K562 (cell line): ENCODE data around the gene CCNC. TPM values are rescaled to one million over a fixed set of nuclear protein-coding genes. Genes with fewer than 3 reads are reported as not detected.

Experiments used
- ATAC-seq: fragments of 200-7000 bp; cut with Tn5 transposase; 3 replicates; pipeline ENCODE4 v1.9.1; 2020; ENCODE audit warnings: moderate library complexity
- BruUV-seq: library from RNA; stranded (reverse); fragments of 400-500 nt; replicated peaks from 2 replicates; lab custom pipeline; 2021; lab: Mats Ljungman, UMichigan
- CTCF ChIA-PET: fragments of 300-600 bp; formaldehyde crosslinking; extraction: SDS; loops from one replicate; lab custom pipeline; 2021; ENCODE audit warnings: low intra/inter-chr PET ratio; lab: Yijun Ruan, JAX
- POLR2A ChIA-PET: fragments of 300-600, 350-650 bp; sonication (Branson Sonifier 250); formaldehyde crosslinking; extraction: SDS; loops from one replicate; lab custom pipeline; 2021; ENCODE audit warnings: antibody characterized with exemption, inconsistent platforms; lab: Yijun Ruan, JAX
- DNase-seq, 4 experiments: peaks; one replicate each; pipeline versions ENCODE4 v3.0.0 to v3.0.0-alpha.2; 2011 to 2018; ENCODE audit warnings: low spot score in 3 of 4, mixed read lengths in 3 of 4; ENCODE audit errors: extremely low read depth in 1 of 4
- FAIRE-seq: peaks from 2 replicates; lab custom pipeline; 2011; peaks lifted over from hg19 to GRCh38; lab: Jason Lieb, UNC
- H2AFZ ChIP-seq: 2 replicates; pipeline ENCODE4 v1.6.0; 2011; ENCODE audit warnings: low read depth, low read length, control low read depth, inconsistent platforms
- H3K27ac ChIP-seq: fragments of 200-600 bp; 3 replicates; pipeline ENCODE4 v1.8.0; 2011; ENCODE audit warnings: low read depth, mild to moderate bottlenecking, control low read depth, inconsistent platforms, low read length, moderate library complexity, mixed read lengths; ENCODE audit errors: extremely low read depth
- H3K27me3 ChIP-seq, 2 experiments: fragments of 300-600 bp in 1 of 2; 2 replicates in 1 of 2; 3 replicates in 1 of 2; pipeline versions ENCODE4 v1.6.0 to v1.8.0; 2011; ENCODE audit warnings: inconsistent platforms in 2 of 2, low read length in 2 of 2, mild to moderate bottlenecking in 1 of 2, mixed read lengths in 1 of 2, moderate library complexity in 1 of 2; ENCODE audit not compliant: control insufficient read depth in 2 of 2, insufficient read depth in 2 of 2
- H3K36me3 ChIP-seq: fragments of 300-600 bp; 3 replicates; pipeline ENCODE4 v1.8.0; 2011; ENCODE audit warnings: mild to moderate bottlenecking, low read length, inconsistent platforms; ENCODE audit not compliant: control insufficient read depth, insufficient read depth
- H3K4me1 ChIP-seq, 2 experiments: fragments of 200-600 bp in 1 of 2; replicated peaks in 1 of 2; 2 replicates in 1 of 2; 3 replicates in 1 of 2; pipeline versions ENCODE4 v1.5.1 to v1.8.0; 2011; ENCODE audit warnings: inconsistent platforms in 2 of 2, low read length in 2 of 2, mild to moderate bottlenecking in 1 of 2, mixed read lengths in 1 of 2, moderate library complexity in 1 of 2; ENCODE audit not compliant: control insufficient read depth in 2 of 2, insufficient read depth in 2 of 2
- H3K4me2 ChIP-seq: 2 replicates; pipeline ENCODE4 v1.6.1; 2011; ENCODE audit warnings: low read length, control low read depth, inconsistent platforms, mixed read lengths; ENCODE audit not compliant: insufficient read depth
- H3K4me3 ChIP-seq: fragments of 200-600 bp; sonication (generic), shearing (Covaris generic); 2 replicates; pipeline ENCODE4 v1.5.1; 2016; ENCODE audit warnings: control low read depth, inconsistent platforms
- H3K79me2 ChIP-seq: fragments of 200-600 bp; 3 replicates; pipeline ENCODE4 v1.8.0; 2011; ENCODE audit warnings: low read length, inconsistent platforms; ENCODE audit not compliant: control insufficient read depth, insufficient read depth
- H3K9ac ChIP-seq, 2 experiments: 2 replicates each; pipeline versions ENCODE4 v1.6.0 to v1.6.1; 2011; ENCODE audit warnings: low read depth in 2 of 2, low read length in 2 of 2, control low read depth in 1 of 2, inconsistent platforms in 1 of 2, mild to moderate bottlenecking in 1 of 2, mixed read lengths in 1 of 2; ENCODE audit not compliant: insufficient read depth in 1 of 2
- H3K9me1 ChIP-seq: one replicate; pipeline ENCODE4 v1.6.0; 2011; ENCODE audit warnings: inconsistent platforms, mild to moderate bottlenecking, low read length, moderate library complexity; ENCODE audit not compliant: control insufficient read depth, insufficient read depth
- H3K9me3 ChIP-seq: replicated peaks from 2 replicates; pipeline ENCODE4 v1.5.1; 2011; ENCODE audit warnings: low read depth, low read length, inconsistent platforms; ENCODE audit not compliant: control insufficient read depth, insufficient read depth
- H4K20me1 ChIP-seq: replicated peaks from 2 replicates; pipeline ENCODE4 v1.6.1; 2011; ENCODE audit warnings: low read length, inconsistent platforms, mixed read lengths; ENCODE audit not compliant: control insufficient read depth, insufficient read depth
- BMI1 ChIP-seq: fragments of 150-350 bp; IDR thresholded peaks from 2 replicates; pipeline ENCODE4 v1.6.1; 2014; ENCODE audit warnings: low read length
- E4F1 ChIP-seq: fragments of 250-450 bp; sonication (Bioruptor Pico); IDR thresholded peaks from 2 replicates; pipeline ENCODE4 v1.5.0; 2021; ENCODE audit warnings: mild to moderate bottlenecking, borderline replicate concordance
- FOXJ3 ChIP-seq: sonication (generic); formaldehyde crosslinking; IDR thresholded peaks from 2 replicates; pipeline ENCODE4 v1.4.0; 2020; ENCODE audit warnings: mild to moderate bottlenecking, missing genetic modification reagents
- HNRNPK ChIP-seq: fragments of 200-400 bp; formaldehyde crosslinking; IDR thresholded peaks from one replicate; pipeline ENCODE4 v1.6.1; 2018; ENCODE audit warnings: mild to moderate bottlenecking, low read depth, low read length; ENCODE audit not compliant: poor library complexity, severe bottlenecking
- KDM5B ChIP-seq: fragments of 200-600 bp; sonication (generic); IDR thresholded peaks from 2 replicates; pipeline ENCODE4 v1.6.1; 2012; ENCODE audit warnings: low read depth, mild to moderate bottlenecking, moderate library complexity, low read length, control low read depth, inconsistent platforms; ENCODE audit not compliant: insufficient replicate concordance
- OTX1 ChIP-seq: fragments of 450-650 bp; formaldehyde crosslinking; IDR thresholded peaks from 2 replicates; pipeline ENCODE4 v1.4.0; 2022; ENCODE audit warnings: mild to moderate bottlenecking
- RFX5 ChIP-seq: IDR thresholded peaks from 2 replicates; pipeline ENCODE4 v1.6.1; 2011; ENCODE audit warnings: low read depth, mild to moderate bottlenecking, improper control_type of control experiment, low read length
- TOE1 ChIP-seq, 2 experiments: fragments of 450-650 bp in 1 of 2; sonication (generic) in 1 of 2; formaldehyde crosslinking in 1 of 2; IDR thresholded peaks; 2 replicates each; pipeline versions ENCODE4 v1.7.1 to v1.8.0; 2016 to 2022; ENCODE audit warnings: borderline replicate concordance in 2 of 2, mild to moderate bottlenecking in 2 of 2, antibody characterized with exemption in 1 of 2, inconsistent platforms in 1 of 2, low read depth in 1 of 2, missing genetic modification reagents in 1 of 2, moderate library complexity in 1 of 2
- ZKSCAN1 ChIP-seq: fragments of 150-350 bp; IDR thresholded peaks from 2 replicates; pipeline ENCODE4 v1.6.1; 2016; ENCODE audit warnings: low read depth, low read length
- ZNF133 ChIP-seq: fragments of 250-450 bp; sonication (Bioruptor Pico); IDR thresholded peaks from 2 replicates; pipeline ENCODE4 v1.4.0; 2020; ENCODE audit warnings: mild to moderate bottlenecking
- WGBS: fragments of 100-300 bp; shearing (Covaris generic); methylation state at CpG from one replicate; pipeline ENCODE4 v1.1.6; 2016; ENCODE audit warnings: low coverage, mixed read lengths; ENCODE audit not compliant: insufficient coverage; ENCODE audit errors: missing lambda C conversion rate; 5-methylcytosine and 5-hydroxymethylcytosine counted together
- in situ Hi-C: fragments of 300-500 bp; cut with MboI; formaldehyde crosslinking; loops from 4 replicates; pipeline ENCODE4 v1.15.0; 2018; ENCODE audit warnings: inconsistent platforms, mixed read lengths
- intact Hi-C: fragments of 100-400 bp; cut with micrococcal nuclease; formaldehyde crosslinking; loops from 2 replicates; pipeline ENCODE4 v1.14.2; 2022
- polyA plus RNA-seq, 8 experiments: library from polyadenylated mRNA; depleted of rRNA in 4 of 8; stranded (reverse) in 5 of 8; unstranded in 3 of 8; fragments of >200 nt; fragmentation: Nextera tagmentation in 2 of 8; fragmentation: Illumina TruSeq in 1 of 8; extraction: Ambion mirVana in 2 of 8; extraction: Trizol in 1 of 8; gene quantifications; 2 replicates each; pipeline versions ENCODE4 v1.2.1 to v1.2.3, GENCODE V29; 2011 to 2014; ENCODE audit warnings: inconsistent platforms in 1 of 8, missing spikeins in 1 of 8
- total RNA-seq, 7 experiments: library from RNA; depleted of rRNA in 6 of 7; stranded (reverse); fragments of >200 nt in 6 of 7; fragmentation: Illumina TruSeq in 2 of 7; extraction: Trizol in 2 of 7; gene quantifications; 2 replicates each; pipeline versions ENCODE4 v1.2.1 to v1.2.3, GENCODE V29; 2011 to 2021; ENCODE audit warnings: low replicate concordance in 1 of 7
- TF ChIP-seq, protein P1 (sequence below): sonication (generic); formaldehyde crosslinking; IDR thresholded peaks from 2 replicates; pipeline ENCODE4 v1.8.0; 2022; ENCODE audit warnings: missing genetic modification reagents, mild to moderate bottlenecking, moderate library complexity, borderline replicate concordance
- TF ChIP-seq, protein P2 (sequence below): sonication (generic); formaldehyde crosslinking; IDR thresholded peaks from 2 replicates; pipeline ENCODE4 v1.8.0; 2022; ENCODE audit warnings: missing genetic modification reagents, mild to moderate bottlenecking, borderline replicate concordance
- TF ChIP-seq, protein P3 (sequence below), 2 experiments: fragments of 450-650 bp in 1 of 2; sonication (generic) in 1 of 2; formaldehyde crosslinking; conservative IDR thresholded peaks; 2 replicates each; pipeline versions ENCODE4 v1.4.0 to v1.8.1; 2020 to 2022; ENCODE audit warnings: mild to moderate bottlenecking in 1 of 2, missing genetic modification reagents in 1 of 2

CCNC gene
- total and polyA plus RNA-seq, 9 of the 15 experiments (the other 6 are each of a cell fraction or from before 2014, with no cell fraction given), result 68.7 to 177 (median 99.6) TPM

GRCh38 chr6:99609905-99610489 is 41.5 kb upstream of the CCNC start:
- in situ Hi-C loops (no loop called here), intact Hi-C loops (no loop called here)
- Histone ChIP-seq H3K9ac (no peak overlapping the region), H3K79me2 (no peaks in the 10 kb centered on the region), H3K4me2 (no peak overlapping the region), H3K9me1 (no peaks in the 10 kb centered on the region), H4K20me1 (no peaks in the 10 kb centered on the region), H3K9me3 (no peaks in the 10 kb centered on the region), H3K27ac (no peak overlapping the region), H2AFZ (peak overlapping the region; percentile 84), H3K4me3 (no peak overlapping the region), H3K36me3 (no peaks in the 10 kb centered on the region), H3K27me3 (peaks cover 25 to 44% of the 10 kb centered on the region in 2 experiments), H3K4me1 (peaks cover 3 to 18% of the 10 kb centered on the region in 2 experiments; a peak in 3 of 5 replicates)
- ChIA-PET CTCF (no interaction called here), POLR2A (interaction anchor here (1.5 kb wide), 1 partner anchor 10 kb away, joined by 3 read pairs; no protein-coding TSS in a partner anchor)
- DNase-seq (no peak), FAIRE-seq (no peak), ATAC-seq (no peak)
- 77% methylated on average over 2 of the region's 2 CpGs for WGBS
- TSS peak; percentile 84 for BruUV-seq
- TF ChIP-seq BMI1, result no peak
- no peak for TF ChIP-seq HNRNPK
- TF ChIP-seq, protein P1, sequence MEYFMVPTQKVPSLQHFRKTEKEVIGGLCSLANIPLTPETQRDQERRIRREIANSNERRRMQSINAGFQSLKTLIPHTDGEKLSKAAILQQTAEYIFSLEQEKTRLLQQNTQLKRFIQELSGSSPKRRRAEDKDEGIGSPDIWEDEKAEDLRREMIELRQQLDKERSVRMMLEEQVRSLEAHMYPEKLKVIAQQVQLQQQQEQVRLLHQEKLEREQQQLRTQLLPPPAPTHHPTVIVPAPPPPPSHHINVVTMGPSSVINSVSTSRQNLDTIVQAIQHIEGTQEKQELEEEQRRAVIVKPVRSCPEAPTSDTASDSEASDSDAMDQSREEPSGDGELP (CRISPR knock-in tag), result no peak
- no peak for TF ChIP-seq FOXJ3 (CRISPR knock-in tag)
- TF ChIP-seq ZNF133 (CRISPR knock-in tag), result no peak
- TF ChIP-seq, protein P2, sequence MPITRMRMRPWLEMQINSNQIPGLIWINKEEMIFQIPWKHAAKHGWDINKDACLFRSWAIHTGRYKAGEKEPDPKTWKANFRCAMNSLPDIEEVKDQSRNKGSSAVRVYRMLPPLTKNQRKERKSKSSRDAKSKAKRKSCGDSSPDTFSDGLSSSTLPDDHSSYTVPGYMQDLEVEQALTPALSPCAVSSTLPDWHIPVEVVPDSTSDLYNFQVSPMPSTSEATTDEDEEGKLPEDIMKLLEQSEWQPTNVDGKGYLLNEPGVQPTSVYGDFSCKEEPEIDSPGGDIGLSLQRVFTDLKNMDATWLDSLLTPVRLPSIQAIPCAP (CRISPR knock-in tag), result no peak
- TF ChIP-seq ZKSCAN1, result no peak
- TF ChIP-seq KDM5B, result no peak
- no peak for TF ChIP-seq RFX5
- TF ChIP-seq TOE1 (IDR thresholded peaks at IDR 0.05; ENCODE audit: borderline replicate concordance), result no peak
- no peak for TF ChIP-seq TOE1 (CRISPR knock-in tag; IDR thresholded peaks at IDR 0.05; ENCODE audit: borderline replicate concordance, low read depth)
- TF ChIP-seq, protein P3, sequence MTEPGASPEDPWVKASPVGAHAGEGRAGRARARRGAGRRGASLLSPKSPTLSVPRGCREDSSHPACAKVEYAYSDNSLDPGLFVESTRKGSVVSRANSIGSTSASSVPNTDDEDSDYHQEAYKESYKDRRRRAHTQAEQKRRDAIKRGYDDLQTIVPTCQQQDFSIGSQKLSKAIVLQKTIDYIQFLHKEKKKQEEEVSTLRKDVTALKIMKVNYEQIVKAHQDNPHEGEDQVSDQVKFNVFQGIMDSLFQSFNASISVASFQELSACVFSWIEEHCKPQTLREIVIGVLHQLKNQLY (CRISPR knock-in tag; conservative IDR thresholded peaks at IDR 0.05), result no peak
- TF ChIP-seq OTX1, result no peak
- TF ChIP-seq E4F1 (CRISPR knock-in tag), result no peak
